H9 (cell line): ENCODE measurements around the gene SERPINE1. TPM values are rescaled to one million over a fixed set of nuclear protein-coding genes. Genes with fewer than 3 reads are reported as not detected.

Source experiments
- DNase-seq: peaks from one replicate; pipeline ENCODE4 v3.0.0-alpha.2; 2017
- H2AFZ ChIP-seq: one replicate; pipeline ENCODE4 v1.6.1; 2013; ENCODE audit warnings: mild to moderate bottlenecking, low read length, control low read depth, moderate library complexity
- H2AK5ac ChIP-seq: 2 replicates; pipeline ENCODE4 v1.6.1; 2013; ENCODE audit warnings: low read length, control low read depth, mixed read lengths; ENCODE audit not compliant: insufficient read length
- H2BK120ac ChIP-seq: one replicate; pipeline ENCODE4 v1.6.1; 2013; ENCODE audit warnings: low read depth, mild to moderate bottlenecking, low read length, control low read depth, inconsistent platforms; ENCODE audit not compliant: poor library complexity, severe bottlenecking
- H2BK12ac ChIP-seq: 2 replicates; pipeline ENCODE4 v1.6.1; 2013; ENCODE audit warnings: low read length, control low read depth, mixed read lengths, low read depth; ENCODE audit not compliant: insufficient read length
- H2BK15ac ChIP-seq: 2 replicates; pipeline ENCODE4 v1.6.1; 2013; ENCODE audit warnings: low read depth, low read length, control low read depth
- H2BK20ac ChIP-seq: one replicate; pipeline ENCODE4 v1.6.1; 2013; ENCODE audit warnings: low read depth, mild to moderate bottlenecking, low read length, control low read depth, inconsistent platforms; ENCODE audit not compliant: poor library complexity, severe bottlenecking
- H2BK5ac ChIP-seq: 2 replicates; pipeline ENCODE4 v1.6.1; 2013; ENCODE audit warnings: low read length, control low read depth, mixed read lengths; ENCODE audit not compliant: insufficient read length
- H3K14ac ChIP-seq: 2 replicates; pipeline ENCODE4 v1.6.1; 2013; ENCODE audit warnings: low read length, control low read depth; ENCODE audit not compliant: insufficient read depth
- H3K18ac ChIP-seq: 2 replicates; pipeline ENCODE4 v1.6.1; 2013; ENCODE audit warnings: low read depth, mild to moderate bottlenecking, mixed read lengths, low read length, control low read depth; ENCODE audit not compliant: insufficient read length
- H3K23ac ChIP-seq: 2 replicates; pipeline ENCODE4 v1.6.1; 2013; ENCODE audit warnings: low read length, control low read depth, mixed read lengths, low read depth; ENCODE audit not compliant: insufficient read length
- H3K23me2 ChIP-seq: 2 replicates; pipeline ENCODE4 v1.6.1; 2013; ENCODE audit warnings: low read depth, mild to moderate bottlenecking, mixed read lengths, low read length, control low read depth; ENCODE audit not compliant: insufficient read length, poor library complexity, severe bottlenecking
- H3K27ac ChIP-seq: 2 replicates; pipeline ENCODE4 v1.5.1; 2013; ENCODE audit warnings: low read length, control low read depth, mixed read lengths, low read depth; ENCODE audit not compliant: insufficient read length
- H3K27me3 ChIP-seq: 2 replicates; pipeline ENCODE4 v1.6.1; 2013; ENCODE audit warnings: low read length, control low read depth, inconsistent platforms; ENCODE audit not compliant: insufficient read depth
- H3K4ac ChIP-seq: 2 replicates; pipeline ENCODE4 v1.6.1; 2013; ENCODE audit warnings: low read depth, mild to moderate bottlenecking, control low read depth, inconsistent platforms, low read length, moderate library complexity
- H3K4me1 ChIP-seq: 2 replicates; pipeline ENCODE4 v1.6.1; 2013; ENCODE audit warnings: low read length, control low read depth, inconsistent platforms; ENCODE audit not compliant: insufficient read depth
- H3K4me2 ChIP-seq: 2 replicates; pipeline ENCODE4 v1.6.1; 2013; ENCODE audit warnings: low read length, control low read depth, mixed read lengths; ENCODE audit not compliant: insufficient read length, insufficient read depth
- H3K56ac ChIP-seq: 2 replicates; pipeline ENCODE4 v1.6.1; 2013; ENCODE audit warnings: low read depth, mild to moderate bottlenecking, mixed read lengths, low read length, control low read depth; ENCODE audit not compliant: insufficient read length
- H3K79me1 ChIP-seq: 2 replicates; pipeline ENCODE4 v1.6.1; 2013; ENCODE audit warnings: low read depth, mild to moderate bottlenecking, moderate library complexity, low read length, control low read depth, inconsistent platforms; ENCODE audit not compliant: insufficient read depth, poor library complexity, severe bottlenecking
- H3K79me2 ChIP-seq: 2 replicates; pipeline ENCODE4 v1.6.1; 2013; ENCODE audit warnings: low read length, control low read depth, inconsistent platforms; ENCODE audit not compliant: insufficient read depth
- H3K9ac ChIP-seq: 2 replicates; pipeline ENCODE4 v1.6.1; 2013; ENCODE audit warnings: low read length, control low read depth, mixed read lengths; ENCODE audit not compliant: insufficient read length; ENCODE audit errors: extremely low read depth
- H3K9me3 ChIP-seq: one replicate; pipeline ENCODE4 v1.6.1; 2013; ENCODE audit warnings: low read depth, low read length, inconsistent platforms; ENCODE audit not compliant: control insufficient read depth
- H3T11ph ChIP-seq: one replicate; pipeline ENCODE4 v1.6.1; 2013; ENCODE audit warnings: mild to moderate bottlenecking, low read length, control low read depth, inconsistent platforms
- H4K20me1 ChIP-seq: one replicate; pipeline ENCODE4 v1.6.1; 2013; ENCODE audit not compliant: control insufficient read depth, insufficient read length, insufficient read depth
- H4K5ac ChIP-seq: 2 replicates; pipeline ENCODE4 v1.6.1; 2013; ENCODE audit warnings: low read depth, mild to moderate bottlenecking, mixed read lengths, low read length, control low read depth; ENCODE audit not compliant: insufficient read length
- H4K8ac ChIP-seq: replicated peaks from 2 replicates; pipeline ENCODE4 v1.6.1; 2013; ENCODE audit warnings: low read length, control low read depth, mixed read lengths, low read depth; ENCODE audit not compliant: insufficient read length
- H4K91ac ChIP-seq: 2 replicates; pipeline ENCODE4 v1.6.1; 2013; ENCODE audit warnings: low read depth, mild to moderate bottlenecking, moderate library complexity, mixed read lengths, low read length, control low read depth; ENCODE audit not compliant: insufficient read length
- H3K27ac Mint-ChIP-seq, 3 experiments: 2 replicates in 2 of 3; 3 replicates in 1 of 3; pipeline ENCODE4 v1.8.0; 2020 to 2021; ENCODE audit warnings: mixed read lengths in 3 of 3, mild to moderate bottlenecking in 1 of 3, moderate library complexity in 1 of 3
- H3K27me3 Mint-ChIP-seq: 2 replicates; pipeline ENCODE4 v1.8.0; 2021; ENCODE audit warnings: low read depth, mild to moderate bottlenecking, moderate library complexity, mixed read lengths
- H3K36me3 Mint-ChIP-seq, 3 experiments: 2 replicates in 2 of 3; 3 replicates in 1 of 3; pipeline ENCODE4 v1.8.0; 2020 to 2021; ENCODE audit warnings: low read depth in 3 of 3, mixed read lengths in 3 of 3; ENCODE audit not compliant: insufficient read depth in 1 of 3
- H3K4me1 Mint-ChIP-seq, 2 experiments: 2 replicates each; pipeline ENCODE4 v1.8.0; 2020; ENCODE audit warnings: mixed read lengths in 2 of 2
- H3K4me3 Mint-ChIP-seq, 2 experiments: 2 replicates in 1 of 2; 3 replicates in 1 of 2; pipeline ENCODE4 v1.8.0; 2020 to 2021; ENCODE audit warnings: mild to moderate bottlenecking in 2 of 2, mixed read lengths in 2 of 2, moderate library complexity in 1 of 2
- H3K9me3 Mint-ChIP-seq, 2 experiments: 2 replicates in 1 of 2; 3 replicates in 1 of 2; pipeline ENCODE4 v1.8.0; 2020; ENCODE audit warnings: mild to moderate bottlenecking in 2 of 2, mixed read lengths in 2 of 2, moderate library complexity in 1 of 2
- CTCF ChIP-seq: fragments of 200-600 bp; sonication (generic); conservative IDR thresholded peaks from 3 replicates; pipeline ENCODE4 v1.8.0; 2021; ENCODE audit warnings: antibody characterized with exemption, mild to moderate bottlenecking
- WGBS: extraction: QIAGEN DNeasy Blood & Tissue Kit; methylation state at CpG from one replicate; pipeline ENCODE4 v1.1.7; 2013; ENCODE audit warnings: missing lambda C conversion rate, low lambda C conversion rate, mixed read lengths; ENCODE audit not compliant: insufficient read length; ENCODE audit errors: extremely low coverage; 5-methylcytosine and 5-hydroxymethylcytosine counted together
- total RNA-seq: library from RNA; stranded (reverse); gene quantifications from 2 replicates; pipeline ENCODE4 v1.2.1, GENCODE V29; 2021

The SERPINE1 gene
- total RNA-seq, 1 experiment from 2014 or later = 11.5 TPM

- peak overlapping the region in 1 of 2 experiments; percentile 34; a peak in 2 of 5 replicates for H3K4me3 Mint-ChIP-seq
- H3K27ac Mint-ChIP-seq = peak overlapping the region in 2 of 3 experiments; percentile 62 to 98; a peak in 2 of 7 replicates
- no peak overlapping the region for H3K4ac ChIP-seq
- H3K14ac ChIP-seq = peak overlapping the region; percentile 45; the same call in 1 of the 2 replicates
- H4K5ac ChIP-seq = no peak overlapping the region
- no peak overlapping the region for H2BK12ac ChIP-seq
- peak overlapping the region; percentile 85 for H2AFZ ChIP-seq
- peak overlapping the region; percentile 73 for H3K4me2 ChIP-seq
- H3K23me2 ChIP-seq = peaks cover 3% of the 10 kb centered on the region
- H2AK5ac ChIP-seq = no peak overlapping the region
- H3K4me1 Mint-ChIP-seq = peaks cover 35 to 39% of the 10 kb centered on the region in 2 experiments
- H3K9me3 Mint-ChIP-seq = no peaks in the 10 kb centered on the region; a peak in 1 of 5 replicates
- H3K27me3 Mint-ChIP-seq = no peaks in the 10 kb centered on the region; the same call in 1 of the 2 replicates
- no peaks in the 10 kb centered on the region for H3K79me2 ChIP-seq
- H3K9ac ChIP-seq = peak overlapping the region; percentile 46
- WGBS = no CpG with 5 or more reads among the region's 16 CpGs
- DNase-seq = peak; percentile 88
- no peak overlapping the region for H4K8ac ChIP-seq
- H4K91ac ChIP-seq = no peak overlapping the region
- no peak overlapping the region for H3K27ac ChIP-seq
- no peak overlapping the region for H2BK5ac ChIP-seq
- no peaks in the 10 kb centered on the region for H3K79me1 ChIP-seq
- H3K18ac ChIP-seq = peak overlapping the region; percentile 81
- no peak overlapping the region for H3K23ac ChIP-seq
- H3K56ac ChIP-seq = no peak overlapping the region
- H3T11ph ChIP-seq = no peak overlapping the region
- H3K9me3 ChIP-seq = no peaks in the 10 kb centered on the region
- H2BK15ac ChIP-seq = no peak overlapping the region
- H2BK20ac ChIP-seq = no peak overlapping the region
- H4K20me1 ChIP-seq = no peaks in the 10 kb centered on the region
- no peaks in the 10 kb centered on the region for H3K27me3 ChIP-seq
- H2BK120ac ChIP-seq = no peak overlapping the region
- peaks cover 0 to 19% (median 0%) of the 10 kb centered on the region in 3 experiments; a peak in 2 of 7 replicates for H3K36me3 Mint-ChIP-seq
- TF ChIP-seq CTCF = peak; percentile 92
- no peaks in the 10 kb centered on the region; the same call in 1 of the 2 replicates for H3K4me1 ChIP-seq
Measured at GRCh38 chr7:101138213-101138870, 11.4 kb downstream of the SERPINE1 start.
